HG03095 (cell line): ENCODE results near the gene SMIM1.
"Not testable (repeated sequence)": the region's sequence is repeated elsewhere in the genome, so short reads cannot be mapped to it uniquely, and the experiment has no call there.

Experiments used
- ATAC-seq: cut with Tn5 transposase; IDR thresholded peaks from one replicate; pipeline ENCODE4 v1.9.1; 2021; ENCODE audit warnings: moderate library complexity; ENCODE audit not compliant: unreplicated experiment

Gene SMIM1

GRCh38 chr1:3736131-3736561 is 36.4 kb upstream of the SMIM1 start:
- no peak for ATAC-seq

- no peak for ATAC-seq
These were observed 35.8 kb upstream of the SMIM1 start for GRCh38 chr1:3736708-3737107.

GRCh38 chr1:3738943-3739342 is 33.6 kb upstream of the SMIM1 start:
- no peak for ATAC-seq

- no peak for ATAC-seq
These were observed 32.5 kb upstream of the SMIM1 start for GRCh38 chr1:3740042-3740441.

GRCh38 chr1:3740752-3741151 is 31.8 kb upstream of the SMIM1 start:
- no peak for ATAC-seq

- ATAC-seq, result no peak
These were observed 30.7 kb upstream of the SMIM1 start for GRCh38 chr1:3741566-3742438.

- ATAC-seq, result no peak
These were observed 29.9 kb upstream of the SMIM1 start for GRCh38 chr1:3742439-3743298.

GRCh38 chr1:3743421-3743820 is 29.1 kb upstream of the SMIM1 start:
- no peak for ATAC-seq

- ATAC-seq, result no peak
These were observed 28.7 kb upstream of the SMIM1 start for GRCh38 chr1:3743826-3744225.

- no peak for ATAC-seq
These were observed 27.9 kb upstream of the SMIM1 start for GRCh38 chr1:3744646-3745045.

- ATAC-seq, result no peak
These were observed 27.5 kb upstream of the SMIM1 start for GRCh38 chr1:3745071-3745470.

- ATAC-seq, result no peak
These were observed 26.8 kb upstream of the SMIM1 start for GRCh38 chr1:3745590-3746381.

- ATAC-seq, result no peak
These were observed 26.1 kb upstream of the SMIM1 start for GRCh38 chr1:3746389-3746829.

- peak; percentile 73 for ATAC-seq
These were observed 25.6 kb upstream of the SMIM1 start for GRCh38 chr1:3746830-3747521.

- ATAC-seq, result no peak
These were observed 25.1 kb upstream of the SMIM1 start for GRCh38 chr1:3747522-3747848.

GRCh38 chr1:3747903-3748302 is 24.6 kb upstream of the SMIM1 start:
- ATAC-seq, result no peak

GRCh38 chr1:3748316-3748900 is 24.1 kb upstream of the SMIM1 start:
- not testable (repeated sequence) for ATAC-seq

GRCh38 chr1:3749512-3749911 is 23.0 kb upstream of the SMIM1 start:
- no peak for ATAC-seq

GRCh38 chr1:3750741-3751140 is 21.8 kb upstream of the SMIM1 start:
- ATAC-seq, result no peak

GRCh38 chr1:3752400-3752945 is 20.1 kb upstream of the SMIM1 start, which contains the start of gene CCDC27:
CCDC27 (plus strand) TSS chr1:3752450; CDS start chr1:3752482, 32 bp downstream.
- no peak for ATAC-seq
